Measurements from ENCODE around the gene GTF3C1.
"Not testable (repeated sequence)": the region's sequence is repeated elsewhere in the genome, so short reads cannot be mapped to it uniquely, and the experiment has no call there.

Gene GTF3C1

GRCh38 chr16:27458987-27459688, 90.6 kb downstream of the GTF3C1 start:
- no peak for DNase-seq (ENCODE audit: low read depth)
- H3K4me3 ChIP-seq (ENCODE audit: low read depth, low read length) = no peak overlapping the region

DNA sequence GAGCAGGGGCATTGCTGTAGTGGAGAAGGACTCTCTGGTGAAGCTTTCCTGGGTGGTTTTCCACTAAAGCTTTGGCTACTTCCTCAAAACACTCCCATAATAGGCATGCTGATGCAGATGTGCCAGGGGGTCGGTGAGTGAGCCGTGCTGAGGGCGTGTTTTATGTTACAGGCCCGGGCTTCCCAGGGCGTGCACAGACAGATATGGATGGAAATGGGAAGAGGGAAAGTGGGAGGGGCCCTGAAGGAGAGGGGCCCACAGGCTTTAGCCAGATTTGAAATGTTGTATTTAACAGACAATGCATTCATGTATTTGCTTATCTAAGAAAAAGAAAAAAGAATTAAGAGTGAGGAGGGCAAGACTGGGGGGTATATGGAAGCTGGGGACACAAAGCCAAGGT, 91.5 kb downstream of the GTF3C1 start:
- no peak for DNase-seq (ENCODE audit: low read depth)
- no peak overlapping the region for H3K4me3 ChIP-seq (ENCODE audit: low read depth, low read length)

DNA sequence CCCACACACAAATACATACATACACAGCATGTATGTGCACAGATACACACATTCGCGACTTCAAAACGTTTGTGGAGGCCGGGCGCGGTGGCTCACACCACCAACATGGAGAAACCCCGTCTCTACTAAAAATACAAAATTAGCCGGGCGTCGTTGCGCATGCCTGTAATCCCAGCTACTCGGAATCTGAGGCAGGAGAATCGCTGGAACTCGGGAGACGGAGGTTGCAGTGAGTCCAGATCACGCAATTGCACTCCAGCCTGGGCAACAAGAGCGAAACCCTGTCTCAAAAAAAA, 92.2 kb downstream of the GTF3C1 start:
- not testable (repeated sequence) for H3K4me3 ChIP-seq (ENCODE audit: low read depth, low read length); DNase-seq (ENCODE audit: low read depth)

- DNase-seq (ENCODE audit: low read depth) = no peak
- no peak overlapping the region for H3K4me3 ChIP-seq (ENCODE audit: low read depth, low read length)
These were observed 94.0 kb downstream of the GTF3C1 start for GRCh38 chr16:27455700-27456099.

DNA sequence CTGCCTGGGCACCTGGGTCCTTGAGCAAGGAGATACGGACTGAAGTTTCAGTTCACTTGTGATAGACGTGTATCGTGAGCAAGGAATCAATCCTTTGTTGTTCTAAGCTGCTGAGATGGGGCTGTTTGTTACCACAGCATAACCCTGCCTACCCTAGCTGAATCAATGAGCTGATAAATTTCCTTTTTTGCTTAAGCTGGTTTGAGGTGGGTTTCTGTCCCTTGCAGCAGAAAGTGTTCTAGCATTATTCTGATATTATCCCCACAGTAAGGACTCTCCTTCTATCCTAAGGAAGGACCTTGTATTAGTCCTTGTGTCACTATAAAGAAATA, 96.3 kb downstream of the GTF3C1 start:
- no peak for DNase-seq (ENCODE audit: low read depth)
- H3K4me3 ChIP-seq (ENCODE audit: low read depth, low read length) = no peak overlapping the region

- no peak overlapping the region for H3K4me3 ChIP-seq (ENCODE audit: low read depth, low read length)
These were observed 96.9 kb downstream of the GTF3C1 start for GRCh38 chr16:27452569-27453493.

DNA sequence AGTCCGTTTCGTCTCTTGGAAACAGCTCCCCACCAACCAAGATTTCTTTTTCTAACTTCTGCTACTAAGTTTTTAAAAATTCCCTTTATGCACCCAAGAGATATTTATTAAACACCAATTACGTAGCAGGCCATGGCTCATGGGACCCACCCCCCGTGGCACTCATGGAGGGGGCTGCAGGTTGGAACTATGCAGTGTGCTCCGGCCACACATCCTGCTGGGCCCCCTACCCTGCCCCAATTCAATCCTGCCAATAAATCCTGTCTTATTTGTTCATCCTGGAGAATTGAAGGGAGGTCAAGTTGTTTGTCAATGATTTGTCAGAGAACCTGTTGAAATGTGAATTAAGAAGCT, 99.5 kb downstream of the GTF3C1 start:
- DNase-seq (ENCODE audit: low read depth) = no peak
- H3K4me3 ChIP-seq (ENCODE audit: low read depth, low read length) = no peak overlapping the region

More at GRCh38 chr16:27452569-27453493, 96.9 kb downstream of the GTF3C1 start:
- DNase-seq (ENCODE audit: low read depth) = no peak

- no peak overlapping the region for H3K4me3 ChIP-seq (ENCODE audit: low read depth, low read length)
- DNase-seq (ENCODE audit: low read depth) = no peak
These were observed 100.1 kb downstream of the GTF3C1 start for GRCh38 chr16:27449434-27450195.

- no peak overlapping the region for H3K4me3 ChIP-seq (ENCODE audit: low read depth, low read length)
- no peak for DNase-seq (ENCODE audit: low read depth)
These were observed 100.9 kb downstream of the GTF3C1 start for GRCh38 chr16:27448532-27449433.

- no peak for DNase-seq (ENCODE audit: low read depth)
- no peak overlapping the region for H3K4me3 ChIP-seq (ENCODE audit: low read depth, low read length)
These were observed 102.4 kb downstream of the GTF3C1 start for GRCh38 chr16:27447301-27447700.

DNA sequence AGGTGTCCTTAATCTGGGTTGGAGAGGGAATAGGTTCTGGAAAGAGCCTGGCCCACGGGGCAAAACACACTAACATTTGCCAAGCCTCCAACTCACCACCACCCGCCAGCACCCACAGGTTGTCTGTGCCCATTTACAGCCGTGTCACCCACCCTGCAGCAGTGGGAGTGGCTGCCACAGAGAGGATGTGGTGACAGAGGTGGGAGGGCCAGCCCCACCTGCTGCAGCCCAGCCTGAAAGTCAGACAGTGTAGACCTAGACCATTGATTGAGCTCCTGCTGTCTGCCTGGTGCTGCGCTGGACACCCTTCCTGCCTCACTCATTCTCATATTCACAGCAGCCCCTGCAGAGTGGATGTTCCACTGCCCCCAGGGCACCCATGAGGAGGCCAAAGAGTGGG, 103.0 kb downstream of the GTF3C1 start:
- H3K4me3 ChIP-seq (ENCODE audit: low read depth, low read length) = no peak overlapping the region
- DNase-seq (ENCODE audit: low read depth) = no peak

GRCh38 chr16:27445502-27446175, 104.1 kb downstream of the GTF3C1 start:
- no peak overlapping the region for H3K4me3 ChIP-seq (ENCODE audit: low read depth, low read length)
- no peak for DNase-seq (ENCODE audit: low read depth)

GRCh38 chr16:27444470-27444869, 105.2 kb downstream of the GTF3C1 start:
- no peak for DNase-seq (ENCODE audit: low read depth)
- H3K4me3 ChIP-seq (ENCODE audit: low read depth, low read length) = no peak overlapping the region

- DNase-seq (ENCODE audit: low read depth) = no peak
- no peak overlapping the region for H3K4me3 ChIP-seq (ENCODE audit: low read depth, low read length)
These were observed 105.7 kb downstream of the GTF3C1 start for GRCh38 chr16:27444015-27444414.

DNA sequence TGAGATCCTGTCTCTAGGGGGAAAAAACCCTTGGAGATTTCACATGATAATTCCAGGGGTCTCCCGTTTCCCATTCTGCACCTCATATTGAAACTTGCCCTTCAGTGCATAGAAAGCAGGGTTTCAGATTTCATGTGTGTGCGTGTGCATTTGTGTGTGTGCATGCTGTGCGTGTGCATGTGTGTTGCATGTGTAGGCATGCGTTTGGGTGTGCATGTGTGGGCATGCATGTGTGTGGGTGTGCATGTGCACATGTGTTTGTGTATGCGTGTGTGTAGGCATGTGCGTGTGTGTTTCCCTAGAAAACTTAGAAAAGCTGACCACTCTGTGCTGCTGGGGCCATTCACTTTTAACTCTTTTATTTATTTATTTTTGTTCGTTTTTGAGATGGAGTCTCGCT, 107.7 kb downstream of the GTF3C1 start:
- no peak for DNase-seq (ENCODE audit: low read depth)
- no peak overlapping the region for H3K4me3 ChIP-seq (ENCODE audit: low read depth, low read length)

- no peak for DNase-seq (ENCODE audit: low read depth)
- H3K4me3 ChIP-seq (ENCODE audit: low read depth, low read length) = no peak overlapping the region
These were observed 108.4 kb downstream of the GTF3C1 start for GRCh38 chr16:27441276-27441675.

GRCh38 chr16:27439271-27440018, 110.3 kb downstream of the GTF3C1 start:
- no peak overlapping the region for H3K4me3 ChIP-seq (ENCODE audit: low read depth, low read length)
- no peak for DNase-seq (ENCODE audit: low read depth)

GRCh38 chr16:27437946-27438345, 111.8 kb downstream of the GTF3C1 start:
- no peak for DNase-seq (ENCODE audit: low read depth)
- no peak overlapping the region for H3K4me3 ChIP-seq (ENCODE audit: low read depth, low read length)

Data from skeletal muscle cell (primary cell).